GM12872 (cell line): ENCODE data around the gene KLF7.

Experiments
- CTCF ChIP-seq: IDR thresholded peaks from 3 replicates; pipeline ENCODE4 v1.5.1; 2011; ENCODE audit warnings: low read depth, mild to moderate bottlenecking, low read length, moderate library complexity; ENCODE audit not compliant: insufficient read depth

KLF7 gene

GRCh38 chr2:207112383-207112782 lies 53.4 kb downstream of the KLF7 start:
- no peak for TF ChIP-seq CTCF

GRCh38 chr2:207111757-207112156 lies 54.0 kb downstream of the KLF7 start:
- TF ChIP-seq CTCF = no peak

GRCh38 chr2:207110715-207111114 lies 55.0 kb downstream of the KLF7 start:
- TF ChIP-seq CTCF = no peak

GRCh38 chr2:207110310-207110709 lies 55.4 kb downstream of the KLF7 start:
- TF ChIP-seq CTCF = no peak

- TF ChIP-seq CTCF = no peak
Measured at GRCh38 chr2:207109768-207110167, 56.0 kb downstream of the KLF7 start.

- no peak for TF ChIP-seq CTCF
Measured at GRCh38 chr2:207108440-207108839, 57.3 kb downstream of the KLF7 start.

- no peak for TF ChIP-seq CTCF
Measured at GRCh38 chr2:207107551-207107950, 58.2 kb downstream of the KLF7 start.

GRCh38 chr2:207107131-207107530 lies 58.6 kb downstream of the KLF7 start:
- TF ChIP-seq CTCF = no peak
